Measurements from ENCODE around the gene GSTA3.

DNA sequence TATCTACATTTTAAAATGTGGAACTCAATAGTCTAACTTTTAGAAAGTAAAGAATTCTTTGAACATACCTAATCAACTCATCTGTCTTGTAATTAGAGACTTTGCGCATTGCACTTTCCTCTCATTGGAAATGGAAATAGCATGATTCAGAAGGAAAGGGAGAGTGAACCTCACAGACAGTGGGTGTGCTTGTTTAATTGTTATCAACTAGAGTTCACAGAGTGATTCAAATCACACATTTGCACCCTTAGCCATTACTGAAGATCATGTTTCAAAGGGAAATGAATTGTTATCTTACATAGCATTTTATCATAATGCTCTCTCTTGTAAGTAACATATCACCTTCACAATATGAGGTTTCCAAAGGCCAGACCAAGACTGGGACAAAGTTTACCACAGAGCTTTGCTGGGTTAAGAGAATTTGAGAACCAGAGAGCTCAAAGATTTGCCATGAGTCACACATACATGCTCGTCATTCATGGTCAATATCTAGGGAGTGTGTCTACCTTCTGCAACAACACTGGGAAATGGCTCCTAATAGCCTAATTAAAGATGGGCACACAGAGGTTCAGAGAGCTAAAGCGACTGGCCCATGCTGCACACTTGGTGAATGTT is 21.5 kb downstream of the GSTA3 start:
- TF ChIP-seq FOXP2 (optimal IDR thresholded peaks at IDR 0.05; ENCODE audit: borderline replicate concordance, extremely low read depth, extremely low read length, insufficient read depth) (no peak), POLR2AphosphoS5 (IDR thresholded peaks at IDR 0.05; ENCODE audit: low read depth, low read length) (no peak), TAF1 (IDR thresholded peaks at IDR 0.05; ENCODE audit: borderline replicate concordance, insufficient read depth, low read length) (no peak), SIN3A (IDR thresholded peaks at IDR 0.05; ENCODE audit: borderline replicate concordance, insufficient read depth, low read length) (no peak)
- TF ChIP-seq, protein P1, sequence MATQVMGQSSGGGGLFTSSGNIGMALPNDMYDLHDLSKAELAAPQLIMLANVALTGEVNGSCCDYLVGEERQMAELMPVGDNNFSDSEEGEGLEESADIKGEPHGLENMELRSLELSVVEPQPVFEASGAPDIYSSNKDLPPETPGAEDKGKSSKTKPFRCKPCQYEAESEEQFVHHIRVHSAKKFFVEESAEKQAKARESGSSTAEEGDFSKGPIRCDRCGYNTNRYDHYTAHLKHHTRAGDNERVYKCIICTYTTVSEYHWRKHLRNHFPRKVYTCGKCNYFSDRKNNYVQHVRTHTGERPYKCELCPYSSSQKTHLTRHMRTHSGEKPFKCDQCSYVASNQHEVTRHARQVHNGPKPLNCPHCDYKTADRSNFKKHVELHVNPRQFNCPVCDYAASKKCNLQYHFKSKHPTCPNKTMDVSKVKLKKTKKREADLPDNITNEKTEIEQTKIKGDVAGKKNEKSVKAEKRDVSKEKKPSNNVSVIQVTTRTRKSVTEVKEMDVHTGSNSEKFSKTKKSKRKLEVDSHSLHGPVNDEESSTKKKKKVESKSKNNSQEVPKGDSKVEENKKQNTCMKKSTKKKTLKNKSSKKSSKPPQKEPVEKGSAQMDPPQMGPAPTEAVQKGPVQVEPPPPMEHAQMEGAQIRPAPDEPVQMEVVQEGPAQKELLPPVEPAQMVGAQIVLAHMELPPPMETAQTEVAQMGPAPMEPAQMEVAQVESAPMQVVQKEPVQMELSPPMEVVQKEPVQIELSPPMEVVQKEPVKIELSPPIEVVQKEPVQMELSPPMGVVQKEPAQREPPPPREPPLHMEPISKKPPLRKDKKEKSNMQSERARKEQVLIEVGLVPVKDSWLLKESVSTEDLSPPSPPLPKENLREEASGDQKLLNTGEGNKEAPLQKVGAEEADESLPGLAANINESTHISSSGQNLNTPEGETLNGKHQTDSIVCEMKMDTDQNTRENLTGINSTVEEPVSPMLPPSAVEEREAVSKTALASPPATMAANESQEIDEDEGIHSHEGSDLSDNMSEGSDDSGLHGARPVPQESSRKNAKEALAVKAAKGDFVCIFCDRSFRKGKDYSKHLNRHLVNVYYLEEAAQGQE (IDR thresholded peaks at IDR 0.05; ENCODE audit: insufficient read depth in 1 of 2, low read depth in 2 of 2, low read length in 2 of 2): no peak

Measured in PFSK-1 (cell line).